CD4-positive, alpha-beta T cell treated with Interleukin-12 subunit alpha and Interleukin-12 subunit beta, for 1 hour (primary cell): Measurements from ENCODE around the gene PHF2.
"Not testable (repeated sequence)": the region's sequence is repeated elsewhere in the genome, so short reads cannot be mapped to it uniquely, and the experiment has no call there.

Experiments used
- DNase-seq: peaks from one replicate; pipeline ENCODE4 v3.0.0-alpha.2; 2020

PHF2 gene

DNA sequence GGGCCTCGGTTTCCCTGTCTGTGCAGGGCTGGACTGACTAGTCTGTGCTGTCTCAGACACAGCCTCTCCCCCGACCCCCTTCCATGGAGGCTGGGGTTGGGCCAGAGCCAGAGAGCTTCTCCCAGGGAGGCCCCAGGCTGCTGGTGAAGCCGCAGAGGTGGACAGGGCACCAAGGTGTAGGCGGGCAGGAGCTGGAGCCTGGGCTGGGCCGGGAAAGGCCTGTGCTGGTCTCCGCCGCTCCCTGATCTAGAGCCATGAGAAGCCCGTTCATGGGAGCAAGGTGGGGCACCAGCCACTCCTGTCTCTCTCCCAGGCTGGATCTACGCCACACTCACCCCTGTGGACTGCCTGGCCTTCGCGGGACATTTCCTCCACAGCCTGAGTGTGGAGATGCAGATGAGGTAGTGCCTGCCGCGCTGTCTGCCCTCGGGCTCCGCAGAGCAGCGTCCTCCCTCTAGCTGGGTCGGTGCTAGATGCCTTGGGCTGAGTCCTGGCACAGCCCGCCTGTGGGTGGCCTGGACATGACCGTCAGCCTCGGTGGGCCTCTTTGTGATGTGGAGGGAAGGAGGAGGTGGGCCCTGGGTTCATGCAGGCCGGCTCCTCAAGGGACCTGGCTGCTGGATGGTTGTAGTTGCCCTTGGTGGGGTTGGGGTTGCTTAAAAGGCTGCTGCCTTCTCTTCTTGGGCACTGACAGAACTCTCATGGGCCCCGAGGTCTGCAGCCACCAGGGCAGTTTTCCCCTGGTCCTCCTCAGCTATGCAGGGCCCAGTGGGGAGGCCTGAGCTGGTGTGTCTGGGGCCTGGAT is 79.4 kb downstream of the PHF2 start:
- DNase-seq = no peak

- no peak for DNase-seq
These were observed 80.2 kb downstream of the PHF2 start for GRCh38 chr9:93656426-93657239.

DNA sequence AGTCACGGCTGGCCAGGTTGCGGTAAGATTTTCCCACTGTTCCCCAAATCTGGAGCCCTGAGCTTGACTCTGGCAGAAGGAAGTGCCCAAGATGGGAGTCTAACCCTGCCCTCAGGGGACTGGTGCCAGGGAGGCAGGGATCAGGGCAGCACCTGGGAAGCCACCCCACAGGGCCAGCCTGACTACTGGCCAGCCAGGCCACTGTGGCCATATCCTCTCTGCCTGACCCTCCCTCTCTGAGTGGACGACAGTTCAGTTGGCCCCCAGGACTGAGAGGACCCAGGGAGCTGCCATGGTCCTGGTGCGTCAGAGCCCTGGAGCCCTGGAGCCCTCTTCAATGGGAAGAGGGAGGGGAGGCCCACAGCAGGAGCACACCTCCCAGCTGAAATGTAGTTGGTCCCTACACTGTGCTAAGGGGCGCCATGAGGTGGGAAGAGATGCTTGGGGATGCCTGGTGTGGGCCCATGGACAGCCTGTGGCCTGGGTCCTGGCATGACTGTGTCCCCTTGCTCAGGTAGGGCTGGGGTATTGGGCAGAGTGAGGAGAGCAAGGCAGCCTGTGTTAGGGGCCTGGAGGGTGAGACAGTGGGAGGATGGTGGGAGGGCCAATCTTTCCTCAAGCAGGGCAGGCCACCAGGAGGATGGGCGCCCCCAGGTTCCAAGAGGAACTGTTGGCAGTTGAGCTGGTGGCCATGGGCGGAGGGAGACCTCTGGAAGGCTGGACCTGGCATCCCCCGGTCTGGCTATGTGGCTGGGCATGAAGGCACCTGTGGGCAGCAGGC is 81.1 kb downstream of the PHF2 start:
- no peak for DNase-seq

DNA sequence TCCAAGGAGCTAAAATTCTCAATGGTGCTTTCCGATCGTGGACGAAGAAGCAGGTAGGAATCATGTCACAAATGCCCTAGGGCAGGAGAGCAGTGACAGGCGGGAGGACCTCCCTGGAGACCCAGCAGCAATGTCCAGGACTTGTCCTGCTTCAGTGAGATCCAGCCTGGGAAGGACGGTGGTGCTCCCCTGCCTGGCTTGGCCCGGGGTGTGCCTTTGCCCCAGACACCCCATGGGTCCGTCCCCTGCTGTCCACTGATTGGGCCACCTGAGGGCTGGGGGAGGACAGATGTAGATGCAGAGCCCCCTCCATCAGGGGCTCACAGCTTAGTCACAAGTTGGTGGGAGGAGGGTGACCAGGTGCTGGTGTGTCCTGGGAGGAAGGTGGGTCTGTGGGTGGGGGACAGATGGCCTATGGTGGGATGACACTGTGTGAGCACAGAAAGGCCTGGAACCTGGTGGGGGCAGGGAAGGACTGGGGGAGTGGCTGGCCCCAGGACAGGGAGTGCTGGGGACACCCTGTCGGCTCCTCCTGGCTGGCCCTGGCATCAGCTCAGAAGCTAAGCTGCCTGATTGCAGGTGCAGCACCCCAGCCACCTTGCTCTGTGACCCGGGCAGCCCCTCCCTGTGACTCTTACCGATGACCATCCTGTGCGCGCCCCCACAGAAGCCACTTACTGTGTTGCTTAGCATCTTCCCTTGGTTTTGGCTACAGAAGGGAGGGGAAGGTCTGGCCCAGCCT is 82.0 kb downstream of the PHF2 start:
- no peak for DNase-seq

- no peak for DNase-seq
These were observed 82.9 kb downstream of the PHF2 start for GRCh38 chr9:93659044-93659836.

- no peak for DNase-seq
These were observed 83.4 kb downstream of the PHF2 start for GRCh38 chr9:93659837-93660177.

GRCh38 chr9:93660352-93661046 is 84.1 kb downstream of the PHF2 start:
- DNase-seq = no peak

DNA sequence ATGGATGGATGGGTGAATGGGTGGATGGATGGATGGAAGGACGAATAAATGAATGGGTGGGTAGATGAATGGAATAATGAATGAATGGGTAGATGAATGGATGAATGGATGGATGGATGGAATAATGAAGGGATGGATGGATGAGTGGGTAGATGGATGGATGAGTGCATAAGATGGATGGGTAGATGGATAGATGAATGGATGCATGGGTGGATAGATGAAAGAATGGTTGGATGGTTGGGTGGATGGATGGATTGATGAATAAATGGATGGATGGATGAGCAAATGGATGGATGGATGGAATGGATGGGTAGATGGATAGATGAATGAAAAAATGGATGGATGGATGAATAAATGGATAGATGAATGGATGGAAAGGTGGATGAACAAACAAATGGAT is 85.2 kb downstream of the PHF2 start:
- DNase-seq = no peak

DNA sequence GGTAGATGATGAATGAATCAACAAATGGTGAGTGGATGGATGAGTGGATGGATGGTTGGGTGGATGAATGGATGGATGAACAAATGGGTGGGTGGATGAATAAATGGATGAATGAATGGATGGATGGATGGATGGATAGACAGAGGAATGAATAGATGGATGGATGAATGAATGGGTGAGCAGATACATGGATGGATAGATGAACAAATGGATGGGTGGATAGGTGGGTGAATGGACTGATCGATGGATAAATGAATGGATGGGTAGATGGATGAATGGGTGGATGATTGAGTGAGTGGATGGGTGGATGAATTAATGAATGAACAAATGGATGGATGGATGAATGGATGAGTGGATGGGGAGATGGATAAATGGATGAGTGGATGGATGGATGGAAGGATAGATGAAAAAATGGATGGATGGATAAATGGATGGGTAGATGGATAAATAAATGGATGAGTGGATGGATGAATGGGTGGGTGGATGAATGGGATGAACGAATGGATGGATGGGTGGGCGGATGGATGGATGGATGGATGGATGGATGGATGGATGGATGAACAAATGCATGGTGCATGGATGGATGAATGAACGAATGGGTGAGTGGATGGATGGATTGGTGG is 85.7 kb downstream of the PHF2 start:
- no peak for DNase-seq

- DNase-seq = no peak
These were observed 86.7 kb downstream of the PHF2 start for GRCh38 chr9:93662952-93663572.

GRCh38 chr9:93663877-93664548 is 87.6 kb downstream of the PHF2 start:
- DNase-seq = no peak

DNA sequence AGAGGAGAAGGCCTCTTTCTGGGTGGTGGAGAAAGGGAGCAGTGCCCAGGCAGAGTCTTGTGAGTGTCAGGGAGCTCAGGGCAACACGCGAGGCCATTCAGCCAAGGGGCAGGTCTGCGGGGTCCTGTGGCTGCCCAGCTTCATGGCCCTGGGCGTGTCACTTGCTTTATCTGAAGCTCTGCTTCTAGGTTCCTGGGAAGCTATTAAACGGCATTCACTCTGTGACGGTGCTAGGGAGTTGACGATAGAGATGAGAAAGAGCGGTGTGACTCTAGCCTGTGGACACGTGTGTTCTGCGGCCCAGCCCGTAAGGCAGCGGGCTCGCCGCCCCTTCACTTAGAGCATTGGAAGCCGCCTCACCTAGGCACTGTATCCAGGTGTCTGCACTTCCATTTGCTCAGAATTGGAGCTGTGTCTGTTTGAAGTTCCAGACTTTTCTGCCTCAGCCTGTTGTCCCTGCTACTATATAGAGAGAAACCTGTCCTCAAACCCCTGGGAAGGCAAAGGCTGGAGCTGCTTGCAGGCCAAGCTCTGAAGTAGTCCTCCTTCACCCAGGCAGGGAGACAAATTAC is 88.3 kb downstream of the PHF2 start:
- DNase-seq = no peak

DNA sequence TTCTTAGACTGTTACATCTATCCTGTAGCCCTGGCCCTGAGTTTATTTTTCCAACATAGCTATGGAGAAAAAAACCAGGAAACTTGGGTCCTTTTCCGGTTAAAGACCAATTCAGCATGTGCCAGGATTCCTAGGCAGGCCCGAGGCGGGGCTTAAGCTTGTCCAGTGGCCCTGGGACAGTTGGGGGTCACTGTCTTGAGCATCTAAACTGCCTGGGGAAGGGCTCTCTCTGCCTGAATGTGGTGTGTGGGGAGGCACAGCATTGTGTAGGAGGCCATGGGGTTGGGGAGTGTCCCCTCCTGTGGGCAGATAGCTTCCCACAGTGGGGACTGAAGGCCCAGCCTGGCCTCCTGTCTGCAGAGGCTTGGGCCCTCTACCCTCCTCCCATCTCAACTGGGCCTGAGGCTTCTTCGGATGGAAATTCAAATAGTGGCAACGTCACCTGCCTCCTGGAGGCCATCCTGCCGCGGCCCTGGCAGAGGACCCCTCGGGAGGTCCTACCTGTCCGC is 88.8 kb downstream of the PHF2 start:
- DNase-seq = no peak

- DNase-seq = no peak
These were observed 89.5 kb downstream of the PHF2 start for GRCh38 chr9:93665637-93666438.

GRCh38 chr9:93666439-93666784 is 90.0 kb downstream of the PHF2 start:
- not testable (repeated sequence) for DNase-seq

GRCh38 chr9:93667006-93667405 is 90.6 kb downstream of the PHF2 start:
- no peak for DNase-seq

GRCh38 chr9:93667627-93668026 is 91.2 kb downstream of the PHF2 start:
- no peak for DNase-seq

- no peak for DNase-seq
These were observed 92.0 kb downstream of the PHF2 start for GRCh38 chr9:93668261-93668871.
